WTC11 (cell line): ENCODE data around the gene OGDHL. TPM values are rescaled to one million over a fixed set of nuclear protein-coding genes. Genes with fewer than 3 reads are reported as not detected.

Experiments used
- ATAC-seq: fragments of 200-7000 bp; cut with Tn5 transposase; 2 replicates; pipeline ENCODE4 v1.10.0; 2021; ENCODE audit warnings: mild to moderate bottlenecking, moderate library complexity
- CTCF ChIA-PET: fragments of 300-600 bp; sonication (Branson Sonifier 250); formaldehyde crosslinking; loops from one replicate; lab custom pipeline; 2021; ENCODE audit warnings: antibody characterized with exemption; lab: Charles Lee
- POLR2A ChIA-PET: fragments of 350-600 bp; sonication (Branson Sonifier 250); formaldehyde crosslinking; loops from one replicate; lab custom pipeline; 2021; ENCODE audit warnings: antibody characterized with exemption; lab: Charles Lee
- DNase-seq: peaks from one replicate; pipeline ENCODE4 v3.0.0; 2021; ENCODE audit warnings: low spot score
- H3K27ac Mint-ChIP-seq: 2 replicates; pipeline ENCODE4 v1.8.0; 2021; ENCODE audit warnings: mixed read lengths
- H3K27me3 Mint-ChIP-seq: 2 replicates; pipeline ENCODE4 v1.8.0; 2021; ENCODE audit warnings: low read depth, mild to moderate bottlenecking, moderate library complexity, mixed read lengths
- H3K36me3 Mint-ChIP-seq: 2 replicates; pipeline ENCODE4 v1.8.0; 2021; ENCODE audit warnings: mixed read lengths
- H3K4me1 Mint-ChIP-seq: 2 replicates; pipeline ENCODE4 v1.8.0; 2022; ENCODE audit warnings: mixed read lengths
- H3K4me3 Mint-ChIP-seq: 2 replicates; pipeline ENCODE4 v1.8.0; 2021; ENCODE audit warnings: mild to moderate bottlenecking, moderate library complexity, mixed read lengths
- H3K9me3 Mint-ChIP-seq: 2 replicates; pipeline ENCODE4 v1.8.0; 2021; ENCODE audit warnings: mixed read lengths
- ATF3 ChIP-seq: sonication (generic); formaldehyde crosslinking; conservative IDR thresholded peaks from 2 replicates; pipeline ENCODE4 v1.8.1; 2022; ENCODE audit warnings: mild to moderate bottlenecking, missing genetic modification reagents
- CBFB ChIP-seq: sonication (generic); formaldehyde crosslinking; IDR thresholded peaks from 2 replicates; pipeline ENCODE4 v1.8.1; 2022; ENCODE audit warnings: mild to moderate bottlenecking, low read depth, missing genetic modification reagents
- E2F4 ChIP-seq: sonication (generic); formaldehyde crosslinking; IDR thresholded peaks from 2 replicates; pipeline ENCODE4 v1.8.1; 2022; ENCODE audit warnings: low read depth, mild to moderate bottlenecking, moderate library complexity, missing genetic modification reagents, borderline replicate concordance
- ESRRA ChIP-seq: sonication (generic); formaldehyde crosslinking; IDR thresholded peaks from 2 replicates; pipeline ENCODE4 v1.8.1; 2022; ENCODE audit warnings: mild to moderate bottlenecking, missing genetic modification reagents, borderline replicate concordance
- ETV6 ChIP-seq: sonication (generic); formaldehyde crosslinking; IDR thresholded peaks from 2 replicates; pipeline ENCODE4 v1.8.1; 2022; ENCODE audit warnings: mild to moderate bottlenecking, missing genetic modification reagents
- FOXP1 ChIP-seq: sonication (generic); formaldehyde crosslinking; IDR thresholded peaks from 2 replicates; pipeline ENCODE4 v1.8.0; 2022; ENCODE audit warnings: missing genetic modification reagents, mild to moderate bottlenecking, moderate library complexity, borderline replicate concordance
- GTF2I ChIP-seq: fragments of 250-450 bp; sonication (Bioruptor Pico); conservative IDR thresholded peaks from 2 replicates; pipeline ENCODE4 v1.4.0; 2021; ENCODE audit warnings: mild to moderate bottlenecking
- HMGXB4 ChIP-seq: sonication (generic); formaldehyde crosslinking; IDR thresholded peaks from 2 replicates; pipeline ENCODE4 v1.8.1; 2023; ENCODE audit warnings: mild to moderate bottlenecking, moderate library complexity, missing genetic modification reagents
- IRF1 ChIP-seq: sonication (generic); formaldehyde crosslinking; IDR thresholded peaks from 2 replicates; pipeline ENCODE4 v1.8.0; 2023; ENCODE audit warnings: missing genetic modification reagents
- JUN ChIP-seq: sonication (generic); formaldehyde crosslinking; IDR thresholded peaks from 2 replicates; pipeline ENCODE4 v1.8.0; 2023; ENCODE audit warnings: mild to moderate bottlenecking, missing genetic modification reagents
- KAT7 ChIP-seq: sonication (generic); formaldehyde crosslinking; IDR thresholded peaks from 2 replicates; pipeline ENCODE4 v1.8.1; 2023; ENCODE audit warnings: missing genetic modification reagents, mild to moderate bottlenecking, borderline replicate concordance
- MYBL2 ChIP-seq: sonication (generic); formaldehyde crosslinking; IDR thresholded peaks from 2 replicates; pipeline ENCODE4 v1.8.1; 2023; ENCODE audit warnings: mild to moderate bottlenecking, moderate library complexity, missing genetic modification reagents
- NFE2L1 ChIP-seq: sonication (generic); formaldehyde crosslinking; IDR thresholded peaks from 2 replicates; pipeline ENCODE4 v1.8.1; 2023; ENCODE audit warnings: missing genetic modification reagents
- NR3C1 ChIP-seq: sonication (generic); formaldehyde crosslinking; conservative IDR thresholded peaks from 2 replicates; pipeline ENCODE4 v1.8.1; 2023; ENCODE audit warnings: low read depth, mild to moderate bottlenecking, missing genetic modification reagents
- OVOL2 ChIP-seq: fragments of 250-450 bp; sonication (Bioruptor Pico); IDR thresholded peaks from 2 replicates; pipeline ENCODE4 v1.9.0; 2021; ENCODE audit warnings: mild to moderate bottlenecking, borderline replicate concordance
- PRRX2 ChIP-seq: fragments of 250-450 bp; sonication (Bioruptor Pico); IDR thresholded peaks from 2 replicates; pipeline ENCODE4 v1.8.0; 2021; ENCODE audit warnings: mild to moderate bottlenecking
- TEAD4 ChIP-seq: sonication (generic); formaldehyde crosslinking; IDR thresholded peaks from 2 replicates; pipeline ENCODE4 v1.8.0; 2022; ENCODE audit warnings: mild to moderate bottlenecking, missing genetic modification reagents
- ZBTB21 ChIP-seq: sonication (generic); formaldehyde crosslinking; IDR thresholded peaks from 2 replicates; pipeline ENCODE4 v1.8.1; 2023; ENCODE audit warnings: mild to moderate bottlenecking, missing genetic modification reagents, borderline replicate concordance
- ZMAT4 ChIP-seq: fragments of 250-450 bp; sonication (Bioruptor Pico); IDR thresholded peaks from 2 replicates; pipeline ENCODE4 v1.9.0; 2021; ENCODE audit warnings: mild to moderate bottlenecking
- ZNF219 ChIP-seq: sonication (generic); formaldehyde crosslinking; IDR thresholded peaks from 2 replicates; pipeline ENCODE4 v1.8.0; 2023; ENCODE audit warnings: missing genetic modification reagents, mild to moderate bottlenecking, borderline replicate concordance
- ZNF423 ChIP-seq: fragments of 250-450 bp; sonication (Bioruptor Pico); IDR thresholded peaks from 2 replicates; pipeline ENCODE4 v2.1.2; 2022; ENCODE audit warnings: mild to moderate bottlenecking, moderate library complexity
- ZSCAN18 ChIP-seq: fragments of 250-450 bp; sonication (Bioruptor Pico); IDR thresholded peaks from 2 replicates; pipeline ENCODE4 v2.1.2; 2022; ENCODE audit warnings: mild to moderate bottlenecking, moderate library complexity
- total RNA-seq: library from RNA; stranded (reverse); gene quantifications from 3 replicates; pipeline ENCODE4 v1.2.3, GENCODE V29; 2021

Gene OGDHL
- total RNA-seq, 1 experiment from 2014 or later = 35.1 TPM

GRCh38 chr10:49698679-49699078 is 63.4 kb downstream of the OGDHL start:
- CTCF ChIA-PET = interaction anchor here (1.6 to 2.0 kb wide), 2 partner anchors 46 to 105 kb away, joined by 5 to 8 read pairs; no protein-coding TSS in a partner anchor
- DNase-seq (no peak), ATAC-seq (no peak)
- peaks cover 21% of the 10 kb centered on the region for H3K4me1 Mint-ChIP-seq
- POLR2A ChIA-PET = no interaction called here
- H3K4me3 Mint-ChIP-seq = no peak overlapping the region
- TF ChIP-seq JUN (CRISPR knock-in tag) = no peak
- TF ChIP-seq ZSCAN18 = no peak
- TF ChIP-seq KAT7 = no peak
- TF ChIP-seq PRRX2 (CRISPR knock-in tag) = no peak
- TF ChIP-seq ZBTB21 (CRISPR knock-in tag) = no peak
- TF ChIP-seq TEAD4 (CRISPR knock-in tag) = no peak
- TF ChIP-seq ATF3 (CRISPR knock-in tag) = no peak
- no peak for TF ChIP-seq CBFB (CRISPR knock-in tag)
- TF ChIP-seq E2F4 = no peak
- TF ChIP-seq NR3C1 = no peak
- no peak for TF ChIP-seq ETV6 (CRISPR knock-in tag)
- no peak for TF ChIP-seq MYBL2
- TF ChIP-seq IRF1 (CRISPR knock-in tag) = no peak
- TF ChIP-seq ESRRA (CRISPR knock-in tag) = no peak
- no peak for TF ChIP-seq OVOL2 (CRISPR knock-in tag)
- TF ChIP-seq NFE2L1 (CRISPR knock-in tag) = no peak
- H3K36me3 Mint-ChIP-seq = peaks cover 2% of the 10 kb centered on the region; the same call in 1 of the 2 replicates
- H3K27me3 Mint-ChIP-seq = peaks cover 71% of the 10 kb centered on the region
- peaks cover 2% of the 10 kb centered on the region for H3K9me3 Mint-ChIP-seq
- H3K27ac Mint-ChIP-seq = no peak overlapping the region

GRCh38 chr10:49696311-49696710 is 65.8 kb downstream of the OGDHL start:
- ATAC-seq (no peak), DNase-seq (no peak)
- TF ChIP-seq IRF1 (CRISPR knock-in tag) (no peak), FOXP1 (CRISPR knock-in tag) (no peak), GTF2I (CRISPR knock-in tag) (no peak), ZNF219 (no peak), ZNF423 (no peak), JUN (CRISPR knock-in tag) (no peak), HMGXB4 (CRISPR knock-in tag) (no peak), ZMAT4 (no peak)
- Mint-ChIP-seq H3K4me3 (no peak overlapping the region), H3K27me3 (peaks cover 87% of the 10 kb centered on the region), H3K4me1 (peaks cover 24% of the 10 kb centered on the region), H3K36me3 (peaks cover 6% of the 10 kb centered on the region; the same call in 1 of the 2 replicates), H3K27ac (no peak overlapping the region), H3K9me3 (peaks cover 8% of the 10 kb centered on the region)
- POLR2A ChIA-PET = no interaction called here
- CTCF ChIA-PET = interaction anchor here (1.0 kb wide), 1 partner anchor 103 kb away, joined by 3 read pairs; no protein-coding TSS in a partner anchor
